ENCODE measurements around the gene LRRC56. TPM values are rescaled to one million over a fixed set of nuclear protein-coding genes. Genes with fewer than 3 reads are reported as not detected.

The LRRC56 gene
- total and polyA plus RNA-seq, 2 donors (not counting 1 experiment from before 2014, with no cell fraction given) = 0.28 to 1.3 TPM

- Histone ChIP-seq H3K27me3 (ENCODE audit: control insufficient read depth, insufficient read depth, low read length) (no peaks in the 10 kb centered on the region), H3K4me3 (replicated peaks in 1 of 4; ENCODE audit: control extremely low read depth in 1 of 4, insufficient read depth in 1 of 4, low read depth in 3 of 4, low read length in 4 of 4) (peak overlapping the region; percentile 51 to 65 (median 57)), H3K9me3 (ENCODE audit: control insufficient read depth, insufficient read depth, low read depth, low read length) (no peaks in the 10 kb centered on the region), H3K4me1 (ENCODE audit: control insufficient read depth, extremely low read depth, insufficient read depth, low read length) (peaks cover 2% of the 10 kb centered on the region), H3K36me3 (ENCODE audit: control insufficient read depth, insufficient read depth, low read length) (no peaks in the 10 kb centered on the region), H3K27ac (ENCODE audit: insufficient read depth, low read length) (peak overlapping the region; percentile 57), H2AFZ (ENCODE audit: low read length) (no peak overlapping the region), H4K20me1 (ENCODE audit: control insufficient read depth, extremely low read depth, insufficient read depth, low read length) (no peaks in the 10 kb centered on the region), H3K79me2 (ENCODE audit: control insufficient read depth, insufficient read depth, low read length) (peaks cover 4% of the 10 kb centered on the region), H3K9ac (ENCODE audit: insufficient read depth, low read length) (peak overlapping the region; percentile 76), H3K4me2 (ENCODE audit: extremely low read depth, insufficient read depth, low read length) (peak overlapping the region; percentile 75)
- DNase-seq (ENCODE audit: low read depth in 2 of 2) = peak; percentile 84
- TF ChIP-seq EZH2 (IDR thresholded peaks at IDR 0.05; ENCODE audit: low read length, missing control alignments) = no peak
- no peak for TF ChIP-seq CTCF (conservative IDR thresholded peaks at IDR 0.05 in 1 of 2, IDR thresholded peaks at IDR 0.05 in 1 of 2; ENCODE audit: low read depth in 1 of 2, low read length in 2 of 2)
Measured at GRCh38 chr11:568306-569157, 31.2 kb downstream of the LRRC56 start.

- no peak for DNase-seq (ENCODE audit: low read depth in 2 of 2)
- Histone ChIP-seq H3K27ac (ENCODE audit: insufficient read depth, low read length) (peak overlapping the region; percentile 57), H4K20me1 (ENCODE audit: control insufficient read depth, extremely low read depth, insufficient read depth, low read length) (no peaks in the 10 kb centered on the region), H3K4me1 (ENCODE audit: control insufficient read depth, extremely low read depth, insufficient read depth, low read length) (peaks cover 2% of the 10 kb centered on the region), H3K4me2 (ENCODE audit: extremely low read depth, insufficient read depth, low read length) (peak overlapping the region; percentile 49), H2AFZ (ENCODE audit: low read length) (no peak overlapping the region), H3K9ac (ENCODE audit: insufficient read depth, low read length) (peak overlapping the region; percentile 76), H3K9me3 (ENCODE audit: control insufficient read depth, insufficient read depth, low read depth, low read length) (no peaks in the 10 kb centered on the region), H3K79me2 (ENCODE audit: control insufficient read depth, insufficient read depth, low read length) (peaks cover 4% of the 10 kb centered on the region), H3K4me3 (replicated peaks in 1 of 4; ENCODE audit: control extremely low read depth in 1 of 4, insufficient read depth in 1 of 4, low read depth in 3 of 4, low read length in 4 of 4) (peak overlapping the region; percentile 51 to 65 (median 54)), H3K36me3 (ENCODE audit: control insufficient read depth, insufficient read depth, low read length) (no peaks in the 10 kb centered on the region), H3K27me3 (ENCODE audit: control insufficient read depth, insufficient read depth, low read length) (no peaks in the 10 kb centered on the region)
- TF ChIP-seq EZH2 (IDR thresholded peaks at IDR 0.05; ENCODE audit: low read length, missing control alignments) = no peak
- no peak for TF ChIP-seq CTCF (conservative IDR thresholded peaks at IDR 0.05 in 1 of 2, IDR thresholded peaks at IDR 0.05 in 1 of 2; ENCODE audit: low read depth in 1 of 2, low read length in 2 of 2)
Measured at GRCh38 chr11:569158-569885, 32.0 kb downstream of the LRRC56 start.

- Histone ChIP-seq H3K27ac (ENCODE audit: insufficient read depth, low read length) (no peak overlapping the region), H3K4me3 (replicated peaks in 1 of 4; ENCODE audit: control extremely low read depth in 1 of 4, insufficient read depth in 1 of 4, low read depth in 3 of 4, low read length in 4 of 4) (no peak overlapping the region), H2AFZ (ENCODE audit: low read length) (no peak overlapping the region), H3K27me3 (ENCODE audit: control insufficient read depth, insufficient read depth, low read length) (no peaks in the 10 kb centered on the region), H3K79me2 (ENCODE audit: control insufficient read depth, insufficient read depth, low read length) (peaks cover 5% of the 10 kb centered on the region), H3K4me2 (ENCODE audit: extremely low read depth, insufficient read depth, low read length) (no peak overlapping the region), H3K36me3 (ENCODE audit: control insufficient read depth, insufficient read depth, low read length) (no peaks in the 10 kb centered on the region), H3K9ac (ENCODE audit: insufficient read depth, low read length) (no peak overlapping the region), H3K9me3 (ENCODE audit: control insufficient read depth, insufficient read depth, low read depth, low read length) (no peaks in the 10 kb centered on the region), H3K4me1 (ENCODE audit: control insufficient read depth, extremely low read depth, insufficient read depth, low read length) (peaks cover 2% of the 10 kb centered on the region), H4K20me1 (ENCODE audit: control insufficient read depth, extremely low read depth, insufficient read depth, low read length) (no peaks in the 10 kb centered on the region)
- DNase-seq (ENCODE audit: low read depth in 2 of 2) = no peak
- TF ChIP-seq CTCF (conservative IDR thresholded peaks at IDR 0.05 in 1 of 2, IDR thresholded peaks at IDR 0.05 in 1 of 2; ENCODE audit: low read depth in 1 of 2, low read length in 2 of 2) (no peak), EZH2 (IDR thresholded peaks at IDR 0.05; ENCODE audit: low read length, missing control alignments) (no peak)
Measured at GRCh38 chr11:571802-572185, 34.5 kb downstream of the LRRC56 start.

Data from fibroblast of lung (primary cell).